B cell (primary cell): ENCODE data around the gene RAD51B.

Source experiments
- EZH2 ChIP-seq: IDR thresholded peaks from 2 replicates; pipeline ENCODE4 v1.6.1; 2012; ENCODE audit warnings: borderline replicate concordance, low read depth, mild to moderate bottlenecking, moderate library complexity, low read length; ENCODE audit not compliant: insufficient read depth, poor library complexity, severe bottlenecking
- TF ChIP-seq, protein P1 (sequence below): fragments of 200-600 bp; IDR thresholded peaks from one replicate; pipeline ENCODE4 v1.8.0; 2022; ENCODE audit warnings: antibody characterized with exemption, mild to moderate bottlenecking

DNA sequence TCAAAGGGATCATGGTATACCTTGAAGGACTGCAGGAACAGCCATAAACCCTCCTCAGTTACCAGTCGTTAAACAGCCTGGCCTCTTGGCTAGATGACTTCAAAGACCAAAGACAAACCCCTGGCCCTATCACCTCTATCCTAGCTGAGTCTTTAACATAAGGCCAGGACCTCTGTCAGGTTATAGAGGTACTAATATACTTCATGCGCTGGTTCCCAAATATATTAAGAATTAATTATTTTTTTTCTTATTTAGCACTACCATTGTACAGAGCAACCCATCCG, 459.8 kb downstream of the RAD51B start:
- TF ChIP-seq, protein P1, sequence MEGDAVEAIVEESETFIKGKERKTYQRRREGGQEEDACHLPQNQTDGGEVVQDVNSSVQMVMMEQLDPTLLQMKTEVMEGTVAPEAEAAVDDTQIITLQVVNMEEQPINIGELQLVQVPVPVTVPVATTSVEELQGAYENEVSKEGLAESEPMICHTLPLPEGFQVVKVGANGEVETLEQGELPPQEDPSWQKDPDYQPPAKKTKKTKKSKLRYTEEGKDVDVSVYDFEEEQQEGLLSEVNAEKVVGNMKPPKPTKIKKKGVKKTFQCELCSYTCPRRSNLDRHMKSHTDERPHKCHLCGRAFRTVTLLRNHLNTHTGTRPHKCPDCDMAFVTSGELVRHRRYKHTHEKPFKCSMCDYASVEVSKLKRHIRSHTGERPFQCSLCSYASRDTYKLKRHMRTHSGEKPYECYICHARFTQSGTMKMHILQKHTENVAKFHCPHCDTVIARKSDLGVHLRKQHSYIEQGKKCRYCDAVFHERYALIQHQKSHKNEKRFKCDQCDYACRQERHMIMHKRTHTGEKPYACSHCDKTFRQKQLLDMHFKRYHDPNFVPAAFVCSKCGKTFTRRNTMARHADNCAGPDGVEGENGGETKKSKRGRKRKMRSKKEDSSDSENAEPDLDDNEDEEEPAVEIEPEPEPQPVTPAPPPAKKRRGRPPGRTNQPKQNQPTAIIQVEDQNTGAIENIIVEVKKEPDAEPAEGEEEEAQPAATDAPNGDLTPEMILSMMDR = no peak
- no peak for TF ChIP-seq EZH2
